GM13976 (cell line): ENCODE data around the gene DSCAM.

Experiments
- DNase-seq: peaks from one replicate; pipeline ENCODE4 v3.0.0; 2012; ENCODE audit warnings: low spot score
- CTCF ChIP-seq: IDR thresholded peaks from 2 replicates; pipeline ENCODE4 v1.5.1; 2012; ENCODE audit warnings: borderline replicate concordance, mild to moderate bottlenecking; ENCODE audit not compliant: insufficient read depth; ENCODE audit errors: extremely low read depth, missing control alignments, control extremely low read depth
- in situ Hi-C: fragments of 300-500 bp; cut with MboI; formaldehyde crosslinking; loops from one replicate; pipeline ENCODE4 v1.12.0; 2022; ENCODE audit warnings: low sequenced_read_pairs, mixed read lengths, inconsistent platforms; ENCODE audit not compliant: unreplicated experiment

Gene DSCAM

DNA sequence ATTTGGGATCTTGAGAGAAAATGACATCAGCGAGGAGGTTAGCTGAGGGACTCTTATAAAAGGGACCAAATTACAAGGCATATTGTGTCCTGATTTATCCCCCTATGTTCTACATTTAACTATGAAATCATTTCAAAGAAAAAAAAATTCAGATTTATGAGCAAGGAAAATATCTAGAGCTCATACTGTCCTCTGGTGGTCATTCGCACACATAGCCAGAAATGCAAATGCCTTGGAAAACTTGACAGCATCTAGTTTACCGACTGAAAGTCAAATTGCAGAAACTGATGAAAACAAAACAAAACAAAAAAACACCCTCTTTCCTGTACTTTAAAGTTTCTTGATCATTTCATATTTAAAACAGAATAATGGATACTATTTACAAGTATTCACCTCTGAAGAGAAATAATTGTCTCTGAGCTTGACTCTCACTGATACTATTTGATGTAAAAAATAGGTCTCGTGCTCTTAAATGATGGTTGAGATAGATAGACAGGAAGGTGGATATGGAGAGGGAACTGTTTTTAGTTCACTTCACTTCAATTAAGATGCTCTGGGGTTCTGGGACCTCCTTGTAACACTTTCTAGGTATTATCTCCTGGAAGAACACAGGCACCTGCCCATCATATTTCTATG lies 725.9 kb downstream of the DSCAM start:
- in situ Hi-C loops, result no loop called here
- TF ChIP-seq CTCF, result no peak
- no peak for DNase-seq

- DNase-seq, result no peak
- in situ Hi-C loops, result no loop called here
- no peak for TF ChIP-seq CTCF
These were observed 728.4 kb downstream of the DSCAM start for GRCh38 chr21:40118527-40118926.

DNA sequence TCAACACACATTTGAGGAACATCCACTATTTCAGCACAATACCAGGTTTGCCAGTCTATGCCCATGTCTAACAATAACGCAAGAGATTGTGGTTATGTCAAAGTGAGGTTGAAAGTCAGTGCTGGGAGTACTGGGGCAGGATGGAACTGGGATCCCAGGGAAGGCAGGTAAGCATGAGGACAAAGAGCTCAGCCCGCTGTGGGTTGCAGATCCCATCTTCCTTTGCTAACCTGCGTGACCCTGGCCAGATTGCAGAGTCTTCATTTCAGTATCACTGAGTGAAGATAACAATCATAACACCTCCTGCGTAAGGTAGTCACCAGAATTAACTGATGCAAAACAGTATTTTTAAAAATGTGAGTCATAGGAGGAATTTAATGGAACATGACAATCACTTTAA lies 729.7 kb downstream of the DSCAM start:
- no peak for TF ChIP-seq CTCF
- in situ Hi-C loops, result no loop called here
- DNase-seq, result no peak

DNA sequence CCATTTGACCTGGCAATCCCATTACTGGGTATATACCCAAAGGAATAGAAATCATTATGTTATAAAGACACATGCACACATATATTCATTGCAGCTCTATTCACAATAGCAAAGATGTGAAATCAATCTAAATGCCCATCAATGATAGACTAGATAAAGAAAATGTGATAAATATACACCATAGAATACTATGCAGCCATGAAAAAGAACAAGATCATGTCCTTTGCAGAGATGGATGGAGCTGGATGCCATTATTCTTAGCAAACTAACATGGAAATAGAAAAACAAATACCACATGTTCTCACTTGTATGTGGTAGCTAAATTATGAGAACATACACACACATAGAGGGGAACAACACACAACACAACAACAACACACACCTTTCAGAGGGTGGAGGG lies 731.2 kb downstream of the DSCAM start:
- no peak for TF ChIP-seq CTCF
- in situ Hi-C loops, result no loop called here
- DNase-seq, result no peak

DNA sequence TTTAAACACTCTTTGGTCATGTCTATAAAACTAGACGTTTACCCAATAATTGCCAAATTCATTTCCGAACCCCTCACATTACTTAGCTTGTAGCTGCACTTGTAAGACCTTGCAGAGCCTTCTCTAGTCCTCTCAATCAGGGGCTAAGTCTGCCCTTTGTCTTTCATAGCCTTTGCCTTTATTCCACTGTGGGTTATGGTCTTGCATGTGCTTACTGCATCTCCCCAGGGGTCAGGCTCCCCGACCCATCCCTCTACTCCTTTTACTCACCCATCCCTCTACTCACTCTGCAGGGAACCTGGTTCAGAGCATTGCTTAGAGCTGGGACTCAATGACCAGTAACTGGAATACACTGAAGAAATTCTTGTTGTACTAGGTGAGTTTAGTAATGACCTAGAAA lies 744.3 kb downstream of the DSCAM start:
- in situ Hi-C loops, result no loop called here
- TF ChIP-seq CTCF, result no peak
- DNase-seq, result no peak

- DNase-seq, result no peak
- in situ Hi-C loops, result no loop called here
These were observed 747.1 kb downstream of the DSCAM start for GRCh38 chr21:40099809-40100208.

More at GRCh38 chr21:40099809-40100208, 747.1 kb downstream of the DSCAM start:
- no peak for TF ChIP-seq CTCF
